ENCODE results near the gene SEPTIN3.
A peak's percentile ranks its signal among the peaks of the same experiment; 100 is the strongest.

Gene SEPTIN3

DNA sequence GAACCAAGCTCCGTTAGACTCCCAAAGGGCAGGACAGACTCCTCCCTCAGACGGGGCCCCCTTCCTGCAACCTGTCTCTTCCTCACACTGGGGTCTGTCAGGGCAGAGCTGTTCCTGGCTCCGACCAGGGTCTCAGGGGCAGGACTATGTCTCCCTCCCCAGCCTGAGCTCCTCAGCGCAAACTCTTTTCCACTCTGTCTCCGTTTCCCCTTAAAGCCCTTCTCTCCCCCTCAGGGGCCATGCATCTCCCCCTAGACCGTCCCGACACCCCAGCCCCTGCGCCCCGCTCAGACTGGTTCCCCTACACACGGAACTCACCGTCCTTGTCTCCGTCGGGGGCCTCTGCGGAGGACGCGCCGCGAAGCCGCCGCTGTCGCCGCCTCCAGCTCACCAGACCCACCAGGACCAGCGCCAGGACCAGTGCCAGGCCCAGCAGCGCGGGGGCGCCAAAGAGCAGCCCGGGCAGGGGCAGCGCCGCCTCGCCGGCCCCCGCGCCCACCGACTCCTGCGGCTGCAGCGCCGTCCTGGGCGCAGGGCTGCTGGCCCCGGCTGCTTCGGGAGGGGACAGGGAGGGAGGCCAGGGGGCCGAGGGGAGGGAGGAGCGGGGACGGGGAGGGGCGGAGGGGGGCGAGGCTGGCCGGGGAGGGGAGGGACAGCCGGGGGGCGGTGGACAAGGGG, 43.3 kb upstream of the SEPTIN3 start:
- peak; percentile 61 for DNase-seq (ENCODE audit: low read depth)
- peak overlapping the region; percentile 25 for H3K4me3 ChIP-seq (ENCODE audit: low read length)
- TF ChIP-seq, protein P1, sequence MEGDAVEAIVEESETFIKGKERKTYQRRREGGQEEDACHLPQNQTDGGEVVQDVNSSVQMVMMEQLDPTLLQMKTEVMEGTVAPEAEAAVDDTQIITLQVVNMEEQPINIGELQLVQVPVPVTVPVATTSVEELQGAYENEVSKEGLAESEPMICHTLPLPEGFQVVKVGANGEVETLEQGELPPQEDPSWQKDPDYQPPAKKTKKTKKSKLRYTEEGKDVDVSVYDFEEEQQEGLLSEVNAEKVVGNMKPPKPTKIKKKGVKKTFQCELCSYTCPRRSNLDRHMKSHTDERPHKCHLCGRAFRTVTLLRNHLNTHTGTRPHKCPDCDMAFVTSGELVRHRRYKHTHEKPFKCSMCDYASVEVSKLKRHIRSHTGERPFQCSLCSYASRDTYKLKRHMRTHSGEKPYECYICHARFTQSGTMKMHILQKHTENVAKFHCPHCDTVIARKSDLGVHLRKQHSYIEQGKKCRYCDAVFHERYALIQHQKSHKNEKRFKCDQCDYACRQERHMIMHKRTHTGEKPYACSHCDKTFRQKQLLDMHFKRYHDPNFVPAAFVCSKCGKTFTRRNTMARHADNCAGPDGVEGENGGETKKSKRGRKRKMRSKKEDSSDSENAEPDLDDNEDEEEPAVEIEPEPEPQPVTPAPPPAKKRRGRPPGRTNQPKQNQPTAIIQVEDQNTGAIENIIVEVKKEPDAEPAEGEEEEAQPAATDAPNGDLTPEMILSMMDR (IDR thresholded peaks at IDR 0.05; ENCODE audit: insufficient read depth, low read depth, low read length, missing control alignments): peak; percentile 55

- no peak overlapping the region for H3K4me3 ChIP-seq (ENCODE audit: low read length)
- DNase-seq (ENCODE audit: low read depth): no peak
- TF ChIP-seq, protein P1 (IDR thresholded peaks at IDR 0.05; ENCODE audit: insufficient read depth, low read depth, low read length, missing control alignments): no peak
These were observed 41.4 kb upstream of the SEPTIN3 start for GRCh38 chr22:41927813-41928212.

DNA sequence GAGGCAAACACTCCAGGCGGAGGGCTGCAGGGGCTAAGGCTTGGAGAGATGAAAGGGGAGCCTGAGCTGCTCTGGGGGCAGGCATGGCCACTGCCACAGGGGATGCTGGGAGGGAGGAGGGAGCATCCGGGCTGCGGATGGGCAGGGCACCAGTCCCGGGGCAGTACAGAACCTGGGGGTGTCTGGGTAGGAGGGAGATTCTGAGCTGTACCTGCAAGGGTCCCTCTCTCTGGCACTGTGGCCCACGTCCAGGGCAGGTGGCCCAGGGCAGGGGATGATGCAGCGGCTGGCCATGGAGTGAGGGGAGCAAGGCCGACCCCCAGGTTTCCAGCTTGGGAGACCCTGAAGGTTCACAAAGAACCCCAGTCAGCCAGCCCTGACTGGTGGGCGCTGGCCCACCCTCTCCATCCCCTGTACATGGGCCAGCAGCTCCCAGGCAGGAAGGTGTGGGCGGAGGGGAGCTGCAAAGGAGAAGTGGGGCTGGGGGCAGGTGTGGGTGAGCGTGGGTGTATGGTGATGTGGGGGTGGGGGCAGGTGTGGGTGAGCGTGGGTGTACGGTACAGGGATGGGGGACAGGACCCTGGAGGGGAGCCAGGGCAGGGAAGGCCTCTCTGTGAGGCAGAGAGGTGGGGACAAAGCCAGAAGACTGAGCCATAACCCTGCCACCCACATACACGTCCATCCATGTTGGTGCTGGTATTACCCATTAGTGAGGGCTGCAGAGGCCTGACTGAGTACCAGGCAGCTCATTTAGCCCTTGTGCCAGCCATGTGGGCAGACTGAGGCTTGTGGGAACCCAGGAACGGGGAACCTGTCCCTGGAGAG, 40.4 kb upstream of the SEPTIN3 start:
- TF ChIP-seq, protein P1 (IDR thresholded peaks at IDR 0.05; ENCODE audit: insufficient read depth, low read depth, low read length, missing control alignments): no peak
- no peak overlapping the region for H3K4me3 ChIP-seq (ENCODE audit: low read length)
- no peak for DNase-seq (ENCODE audit: low read depth)

- DNase-seq (ENCODE audit: low read depth): no peak
- TF ChIP-seq, protein P1 (IDR thresholded peaks at IDR 0.05; ENCODE audit: insufficient read depth, low read depth, low read length, missing control alignments): no peak
- H3K4me3 ChIP-seq (ENCODE audit: low read length): no peak overlapping the region
These were observed 39.8 kb upstream of the SEPTIN3 start for GRCh38 chr22:41929418-41929810.

DNA sequence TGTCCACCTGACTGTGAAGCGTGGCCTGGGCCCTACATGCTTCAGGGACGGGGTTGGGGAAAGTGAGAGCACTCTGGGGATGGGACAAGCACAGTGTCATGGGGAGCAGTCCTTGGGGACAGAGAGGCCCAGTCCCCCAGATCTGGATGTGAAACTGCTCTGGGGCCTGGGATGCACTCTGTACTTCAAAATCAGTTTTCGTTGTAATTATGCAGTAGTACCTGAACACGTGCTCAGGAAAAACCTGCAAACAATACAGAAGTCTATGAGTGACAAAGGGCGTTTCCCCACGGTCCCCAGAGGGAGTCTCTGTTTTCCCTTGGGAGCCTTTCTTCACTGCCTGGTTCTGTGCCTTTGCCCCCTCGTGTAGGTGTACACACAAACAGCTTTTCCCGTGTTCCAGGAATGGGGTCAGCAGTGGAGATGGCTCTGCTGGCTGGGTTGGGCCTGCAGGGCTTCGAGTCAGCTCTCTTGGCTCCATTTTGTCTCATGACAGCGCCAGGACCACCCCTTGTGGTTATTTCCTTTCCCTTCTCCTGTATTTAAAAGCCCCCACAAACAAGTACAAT, 37.5 kb upstream of the SEPTIN3 start:
- TF ChIP-seq, protein P1 (IDR thresholded peaks at IDR 0.05; ENCODE audit: insufficient read depth, low read depth, low read length, missing control alignments): no peak
- H3K4me3 ChIP-seq (ENCODE audit: low read length): no peak overlapping the region
- no peak for DNase-seq (ENCODE audit: low read depth)

DNA sequence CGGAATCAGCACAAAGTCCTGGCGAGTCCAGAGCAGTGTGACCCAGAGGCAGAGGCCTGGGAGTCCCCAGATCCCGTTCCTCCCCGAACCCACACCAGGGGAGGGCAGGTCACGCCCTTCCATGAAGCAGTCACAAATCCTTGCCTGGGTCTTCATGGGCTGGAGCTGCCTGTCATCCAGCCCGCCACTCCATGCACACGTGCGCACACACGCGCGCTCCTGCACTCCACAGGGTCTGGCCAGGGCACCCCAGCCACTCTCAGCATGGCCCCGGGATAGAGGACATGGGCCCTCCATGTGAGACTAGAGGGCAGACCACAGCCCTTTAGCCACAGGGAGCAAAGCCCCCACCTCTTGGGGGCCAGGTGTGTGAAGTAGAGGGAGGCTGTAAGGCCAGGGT, 36.9 kb upstream of the SEPTIN3 start:
- H3K4me3 ChIP-seq (ENCODE audit: low read length): no peak overlapping the region
- TF ChIP-seq, protein P1 (IDR thresholded peaks at IDR 0.05; ENCODE audit: insufficient read depth, low read depth, low read length, missing control alignments): no peak
- no peak for DNase-seq (ENCODE audit: low read depth)
